Endothelial cell of umbilical vein (primary cell): Measurements from ENCODE around the gene NUDT14. TPM values are rescaled to one million over a fixed set of nuclear protein-coding genes. Genes with fewer than 3 reads are reported as not detected.

Experiments used
- BruUV-seq: library from RNA; stranded (reverse); fragments of 400-500 nt; replicated peaks from 2 replicates; lab custom pipeline; 2021; lab: Mats Ljungman, UMichigan
- CTCF ChIA-PET: fragments of 300-600, 350-600 bp; sonication (Branson Sonifier 250); formaldehyde crosslinking; loops from one replicate; lab custom pipeline; 2021; ENCODE audit warnings: antibody characterized with exemption, inconsistent platforms; lab: Charles Lee
- POLR2A ChIA-PET: fragments of 300-600, 350-600 bp; sonication (Branson Sonifier 250); formaldehyde crosslinking; loops from one replicate; lab custom pipeline; 2021; ENCODE audit warnings: antibody characterized with exemption, inconsistent platforms; lab: Charles Lee
- DNase-seq: peaks from one replicate; pipeline ENCODE4 v3.0.0-alpha.2; 2011; ENCODE audit warnings: low read depth, low spot score
- FAIRE-seq: peaks from 2 replicates; lab custom pipeline; 2011; peaks lifted over from hg19 to GRCh38; lab: Jason Lieb, UNC
- H2AFZ ChIP-seq: 2 replicates; pipeline ENCODE4 v1.6.0; 2012; ENCODE audit warnings: low read depth, low read length, control low read depth, inconsistent platforms
- H3K27ac ChIP-seq: 2 replicates; pipeline ENCODE4 v1.5.1; 2011; ENCODE audit warnings: low read depth, mild to moderate bottlenecking, control low read depth, low read length, moderate library complexity; ENCODE audit not compliant: insufficient read depth
- H3K27me3 ChIP-seq, 2 experiments: 2 replicates each; pipeline versions ENCODE4 v1.6.0 to v1.6.1; 2011; ENCODE audit warnings: low read length in 2 of 2, mixed read lengths in 1 of 2; ENCODE audit not compliant: control insufficient read depth in 2 of 2, insufficient read depth in 2 of 2
- H3K36me3 ChIP-seq, 2 experiments: 2 replicates in 1 of 2; 3 replicates in 1 of 2; pipeline ENCODE4 v1.5.1; 2011; ENCODE audit warnings: low read length in 2 of 2, mild to moderate bottlenecking in 1 of 2, moderate library complexity in 1 of 2; ENCODE audit not compliant: control insufficient read depth in 2 of 2, insufficient read depth in 2 of 2; ENCODE audit errors: extremely low read depth in 1 of 2
- H3K4me1 ChIP-seq: 3 replicates; pipeline ENCODE4 v1.5.1; 2011; ENCODE audit warnings: mild to moderate bottlenecking, low read length; ENCODE audit not compliant: control insufficient read depth, insufficient read depth; ENCODE audit errors: extremely low read depth
- H3K4me2 ChIP-seq: 2 replicates; pipeline ENCODE4 v1.6.1; 2011; ENCODE audit warnings: low read length, control low read depth, mixed read lengths; ENCODE audit not compliant: insufficient read depth
- H3K4me3 ChIP-seq, 3 experiments: fragments of 200-600 bp in 1 of 3; sonication (generic), shearing (Covaris generic) in 1 of 3; replicated peaks in 1 of 3; 2 replicates each; pipeline ENCODE4 v1.5.1; 2011 to 2016; ENCODE audit warnings: control low read depth in 3 of 3, low read length in 3 of 3, mild to moderate bottlenecking in 2 of 3, inconsistent platforms in 1 of 3, low read depth in 1 of 3, moderate library complexity in 1 of 3; ENCODE audit not compliant: insufficient read depth in 1 of 3
- H3K79me2 ChIP-seq: 2 replicates; pipeline ENCODE4 v1.6.0; 2012; ENCODE audit warnings: low read length, inconsistent platforms; ENCODE audit not compliant: control insufficient read depth, insufficient read depth
- H3K9ac ChIP-seq: replicated peaks from 2 replicates; pipeline ENCODE3; 2011; ENCODE audit warnings: low read length, control low read depth; ENCODE audit not compliant: insufficient read depth; ENCODE audit errors: extremely low read depth
- H3K9me1 ChIP-seq: replicated peaks from 3 replicates; pipeline ENCODE4 v1.6.0; 2011; ENCODE audit warnings: mild to moderate bottlenecking, low read length; ENCODE audit not compliant: control insufficient read depth, insufficient read depth; ENCODE audit errors: extremely low read depth
- H3K9me3 ChIP-seq: replicated peaks from 2 replicates; pipeline ENCODE4 v1.5.1; 2012; ENCODE audit warnings: low read length, inconsistent platforms; ENCODE audit not compliant: control insufficient read depth, insufficient read depth
- H4K20me1 ChIP-seq: replicated peaks from 2 replicates; pipeline ENCODE3; 2011; ENCODE audit warnings: mild to moderate bottlenecking, low read length; ENCODE audit not compliant: control insufficient read depth, insufficient read depth; ENCODE audit errors: extremely low read depth
- CTCF ChIP-seq, 2 donors: IDR thresholded peaks; 1 replicate in 1 of 2; 2 replicates in 1 of 2; pipeline ENCODE4 v1.5.1; 2011; ENCODE audit warnings: low read length in 2 of 2, mild to moderate bottlenecking in 2 of 2, moderate library complexity in 2 of 2, control low read depth in 1 of 2, inconsistent platforms in 1 of 2, low read depth in 1 of 2; ENCODE audit not compliant: insufficient read depth in 1 of 2; ENCODE audit errors: extremely low read depth in 1 of 2
- EZH2 ChIP-seq: IDR thresholded peaks from 2 replicates; pipeline ENCODE4 v1.6.1; 2012; ENCODE audit warnings: borderline replicate concordance, low read depth, mild to moderate bottlenecking, moderate library complexity, low read length, inconsistent platforms; ENCODE audit not compliant: severe bottlenecking
- FOS ChIP-seq: IDR thresholded peaks from 2 replicates; pipeline ENCODE4 v1.6.1; 2011; ENCODE audit warnings: mild to moderate bottlenecking, low read length, moderate library complexity, borderline replicate concordance; ENCODE audit not compliant: insufficient read depth
- GATA2 ChIP-seq: IDR thresholded peaks from 2 replicates; pipeline ENCODE4 v1.7.0; 2011; ENCODE audit warnings: low read depth, mild to moderate bottlenecking, moderate library complexity, mixed read lengths, low read length; ENCODE audit not compliant: insufficient read length, insufficient read depth
- JUN ChIP-seq: IDR thresholded peaks from 2 replicates; pipeline ENCODE4 v1.6.1; 2011; ENCODE audit warnings: borderline replicate concordance, low read depth; ENCODE audit not compliant: insufficient read length, insufficient read depth
- MYC ChIP-seq: IDR thresholded peaks from one replicate; pipeline ENCODE4 v1.6.1; 2011; ENCODE audit warnings: mild to moderate bottlenecking, low read depth, low read length
- POLR2A ChIP-seq: IDR thresholded peaks from 2 replicates; pipeline ENCODE4 v1.6.1; 2012; ENCODE audit warnings: low read depth, mild to moderate bottlenecking, control low read depth, low read length
- POLR2AphosphoS5 ChIP-seq: IDR thresholded peaks from 2 replicates; pipeline ENCODE4 v1.6.1; 2012; ENCODE audit warnings: low read depth, mild to moderate bottlenecking, control low read depth, low read length, moderate library complexity; ENCODE audit not compliant: insufficient read depth
- dilution Hi-C: fragments of 300-500 bp; cut with MboI; formaldehyde crosslinking; loops from one replicate; pipeline ENCODE4 v1.15.0; 2019; ENCODE audit warnings: low sequenced_read_pairs; ENCODE audit not compliant: extremely low pct_ligation_motif_present
- intact Hi-C: fragments of 100-400 bp; cut with micrococcal nuclease; formaldehyde crosslinking; loops from one replicate; pipeline ENCODE4 v1.10.0; 2022
- polyA plus RNA-seq, 4 experiments: library from polyadenylated mRNA; depleted of rRNA in 3 of 4; stranded (reverse) in 3 of 4; unstranded in 1 of 4; fragments of >200 nt; gene quantifications; 2 replicates each; pipeline versions ENCODE4 v1.2.1 to v1.2.3, GENCODE V29; 2011 to 2012; ENCODE audit warnings: missing spikeins in 1 of 4
- total RNA-seq: library from RNA; stranded (reverse); gene quantifications from 2 replicates; pipeline ENCODE4 v1.2.3, GENCODE V29; 2021
- TF ChIP-seq, protein P1 (sequence below): IDR thresholded peaks from 2 replicates; pipeline ENCODE4 v1.6.1; 2011; ENCODE audit not compliant: insufficient read depth, insufficient read length

NUDT14 gene
- total and polyA plus RNA-seq, 2 donors (not counting 3 experiments of a cell fraction or from before 2014, with no cell fraction given) = 97.7 to 103 TPM

DNA sequence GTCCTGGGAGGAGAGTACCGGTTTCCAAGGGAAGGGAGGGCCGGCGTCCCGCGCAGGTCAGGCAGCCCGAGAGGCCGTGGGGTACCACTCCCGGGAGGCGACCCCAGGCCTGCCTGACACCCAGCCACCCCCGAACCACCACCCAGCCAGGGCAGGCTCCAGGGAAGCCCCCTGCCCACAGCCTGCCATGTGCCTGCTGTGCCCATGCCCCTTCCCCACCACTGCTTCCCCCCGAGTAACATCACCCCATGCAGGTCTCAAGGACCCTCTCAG, 2.3 kb downstream of the NUDT14 start:
- no peaks in the 10 kb centered on the region for H3K36me3 ChIP-seq
- H2AFZ ChIP-seq = no peak overlapping the region
- H3K4me3 ChIP-seq = no peak overlapping the region
- FAIRE-seq (no peak), DNase-seq (no peak)
- H3K27me3 ChIP-seq = no peaks in the 10 kb centered on the region
- intact Hi-C loops (no loop called here), dilution Hi-C loops (no loop called here)
- POLR2A ChIA-PET = no interaction called here
- TF ChIP-seq POLR2A = no peak
- TF ChIP-seq MYC = no peak
- TF ChIP-seq, protein P1, sequence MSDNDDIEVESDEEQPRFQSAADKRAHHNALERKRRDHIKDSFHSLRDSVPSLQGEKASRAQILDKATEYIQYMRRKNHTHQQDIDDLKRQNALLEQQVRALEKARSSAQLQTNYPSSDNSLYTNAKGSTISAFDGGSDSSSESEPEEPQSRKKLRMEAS = no peak
- no peak for TF ChIP-seq CTCF (IDR thresholded peaks at IDR 0.05; ENCODE audit: extremely low read depth in 1 of 2, insufficient read depth in 1 of 2, low read depth in 1 of 2, low read length in 2 of 2)
- TF ChIP-seq GATA2 = no peak
- no peak for TF ChIP-seq POLR2AphosphoS5
- TF ChIP-seq JUN = no peak
- TF ChIP-seq EZH2 = no peak
- TF ChIP-seq FOS = no peak
- no peak overlapping the region for H3K27ac ChIP-seq
- H3K9ac ChIP-seq = no peak overlapping the region
- H3K9me1 ChIP-seq = no peaks in the 10 kb centered on the region
- BruUV-seq = no TSS peak
- H3K79me2 ChIP-seq = no peaks in the 10 kb centered on the region
- no peaks in the 10 kb centered on the region for H3K9me3 ChIP-seq
- peaks cover 40% of the 10 kb centered on the region for H3K4me1 ChIP-seq
- H3K4me2 ChIP-seq = no peak overlapping the region
- H4K20me1 ChIP-seq = no peaks in the 10 kb centered on the region
- CTCF ChIA-PET = no interaction called here
